Lower leg skin (tissue), 3 donors: Measurements from ENCODE around the gene FOXQ1.

Source experiments
- CTCF ChIP-seq, 3 donors: fragments of 450-650 bp; IDR thresholded peaks; one replicate each; pipeline ENCODE4 v1.5.1; 2016; ENCODE audit warnings: antibody characterized with exemption in 3 of 3, mild to moderate bottlenecking in 3 of 3, moderate library complexity in 2 of 3
- POLR2A ChIP-seq, 2 donors: fragments of 450-650 bp; IDR thresholded peaks; one replicate each; pipeline ENCODE4 v1.6.1; 2016 to 2017; ENCODE audit warnings: antibody characterized with exemption in 2 of 2, mild to moderate bottlenecking in 1 of 2, moderate library complexity in 1 of 2

GRCh38 chr6:1334684-1335083, 22.8 kb downstream of the FOXQ1 start:
- TF ChIP-seq CTCF (IDR thresholded peaks at IDR 0.05) (no peak), POLR2A (IDR thresholded peaks at IDR 0.05) (no peak)
